Vagina (tissue), 2 donors: Measurements from ENCODE around the gene KIF5A. TPM values are rescaled to one million over a fixed set of nuclear protein-coding genes. Genes with fewer than 3 reads are reported as not detected.

Source experiments
- DNase-seq, 2 donors: peaks; one replicate each; pipeline ENCODE4 v3.0.0-alpha.2; 2017; ENCODE audit errors: extremely low spot score in 2 of 2
- H3K27ac ChIP-seq: fragments of 200-600 bp; sonication (generic); one replicate; pipeline ENCODE4 v1.5.1; 2019
- H3K27me3 ChIP-seq: fragments of 200-600 bp; sonication (generic); one replicate; pipeline ENCODE4 v1.5.1; 2019
- H3K36me3 ChIP-seq, 2 donors: fragments of 200-600 bp; sonication (generic); one replicate each; pipeline ENCODE4 v1.5.1; 2017 to 2019
- H3K4me1 ChIP-seq: fragments of 200-600 bp; sonication (generic); one replicate; pipeline ENCODE4 v1.5.1; 2019
- H3K4me3 ChIP-seq, 2 donors: fragments of 200-600 bp; sonication (generic); 1 replicate in 1 of 2; 2 replicates in 1 of 2; pipeline ENCODE4 v1.5.1; 2016 to 2019
- H3K9me3 ChIP-seq: fragments of 200-600 bp; sonication (generic); one replicate; pipeline ENCODE4 v1.5.1; 2019
- POLR2A ChIP-seq, 2 donors: fragments of 450-650 bp; IDR thresholded peaks; one replicate each; pipeline ENCODE4 v1.6.1; 2017; ENCODE audit warnings: antibody characterized with exemption in 2 of 2, mild to moderate bottlenecking in 2 of 2, moderate library complexity in 2 of 2
- POLR2AphosphoS5 ChIP-seq, 2 donors: sonication (generic); formaldehyde crosslinking; IDR thresholded peaks; one replicate each; pipeline ENCODE4 v1.9.0; 2017; ENCODE audit warnings: antibody characterized with exemption in 2 of 2, mild to moderate bottlenecking in 2 of 2, low read depth in 1 of 2; ENCODE audit not compliant: insufficient read depth in 1 of 2
- intact Hi-C: fragments of 100-400 bp; cut with DNase I; formaldehyde crosslinking; loops from one replicate; pipeline ENCODE4 v1.15.1; 2023
- total RNA-seq: library from RNA; depleted of rRNA; stranded (reverse); fragments of >200 nt; gene quantifications from one replicate; pipeline ENCODE4 v1.2.3, GENCODE V29; 2016
- TF ChIP-seq, protein P1 (sequence below), 3 experiments: fragments of 450-650 bp in 2 of 3; fragments of 200-600 bp in 1 of 3; sonication (generic) in 1 of 3; IDR thresholded peaks; one replicate each; pipeline ENCODE4 v1.5.1; 2017 to 2019; ENCODE audit warnings: antibody characterized with exemption in 3 of 3, mild to moderate bottlenecking in 2 of 3, moderate library complexity in 2 of 3

The KIF5A gene
- total RNA-seq, 1 donor from 2014 or later = 4.4 TPM

- Histone ChIP-seq H3K27ac (peak overlapping the region; percentile 7), H3K36me3 (no peaks in the 10 kb centered on the region), H3K27me3 (no peaks in the 10 kb centered on the region), H3K4me3 (no peak overlapping the region), H3K4me1 (peaks cover 35% of the 10 kb centered on the region), H3K9me3 (no peaks in the 10 kb centered on the region)
- DNase-seq = no peak
- TF ChIP-seq, protein P1, sequence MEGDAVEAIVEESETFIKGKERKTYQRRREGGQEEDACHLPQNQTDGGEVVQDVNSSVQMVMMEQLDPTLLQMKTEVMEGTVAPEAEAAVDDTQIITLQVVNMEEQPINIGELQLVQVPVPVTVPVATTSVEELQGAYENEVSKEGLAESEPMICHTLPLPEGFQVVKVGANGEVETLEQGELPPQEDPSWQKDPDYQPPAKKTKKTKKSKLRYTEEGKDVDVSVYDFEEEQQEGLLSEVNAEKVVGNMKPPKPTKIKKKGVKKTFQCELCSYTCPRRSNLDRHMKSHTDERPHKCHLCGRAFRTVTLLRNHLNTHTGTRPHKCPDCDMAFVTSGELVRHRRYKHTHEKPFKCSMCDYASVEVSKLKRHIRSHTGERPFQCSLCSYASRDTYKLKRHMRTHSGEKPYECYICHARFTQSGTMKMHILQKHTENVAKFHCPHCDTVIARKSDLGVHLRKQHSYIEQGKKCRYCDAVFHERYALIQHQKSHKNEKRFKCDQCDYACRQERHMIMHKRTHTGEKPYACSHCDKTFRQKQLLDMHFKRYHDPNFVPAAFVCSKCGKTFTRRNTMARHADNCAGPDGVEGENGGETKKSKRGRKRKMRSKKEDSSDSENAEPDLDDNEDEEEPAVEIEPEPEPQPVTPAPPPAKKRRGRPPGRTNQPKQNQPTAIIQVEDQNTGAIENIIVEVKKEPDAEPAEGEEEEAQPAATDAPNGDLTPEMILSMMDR (IDR thresholded peaks at IDR 0.05) = no peak
- TF ChIP-seq POLR2A (IDR thresholded peaks at IDR 0.05) = no peak
- no peak for TF ChIP-seq POLR2AphosphoS5 (IDR thresholded peaks at IDR 0.05; ENCODE audit: insufficient read depth in 1 of 2, low read depth in 1 of 2)
- intact Hi-C loops = loop anchor here (5.0 kb wide), 1 partner anchor 1990 kb away; the partner anchor contains the start of gene SLC16A7
These were observed 57.0 kb downstream of the KIF5A start for GRCh38 chr12:57606821-57607220.

- H3K9me3 ChIP-seq = no peaks in the 10 kb centered on the region
- intact Hi-C loops = loop anchor here (5.0 kb wide), 1 partner anchor 1989 kb away; the partner anchor contains the start of gene SLC16A7
- no peaks in the 10 kb centered on the region for H3K27me3 ChIP-seq
- peaks cover 46% of the 10 kb centered on the region for H3K4me1 ChIP-seq
- no peaks in the 10 kb centered on the region for H3K36me3 ChIP-seq
- DNase-seq = no peak
- no peak overlapping the region for H3K4me3 ChIP-seq
- no peak for TF ChIP-seq POLR2AphosphoS5 (IDR thresholded peaks at IDR 0.05; ENCODE audit: insufficient read depth in 1 of 2, low read depth in 1 of 2)
- TF ChIP-seq POLR2A (IDR thresholded peaks at IDR 0.05) = no peak
- TF ChIP-seq, protein P1 (IDR thresholded peaks at IDR 0.05) = no peak
- no peak overlapping the region for H3K27ac ChIP-seq
These were observed 58.3 kb downstream of the KIF5A start for GRCh38 chr12:57607958-57608663.

DNA sequence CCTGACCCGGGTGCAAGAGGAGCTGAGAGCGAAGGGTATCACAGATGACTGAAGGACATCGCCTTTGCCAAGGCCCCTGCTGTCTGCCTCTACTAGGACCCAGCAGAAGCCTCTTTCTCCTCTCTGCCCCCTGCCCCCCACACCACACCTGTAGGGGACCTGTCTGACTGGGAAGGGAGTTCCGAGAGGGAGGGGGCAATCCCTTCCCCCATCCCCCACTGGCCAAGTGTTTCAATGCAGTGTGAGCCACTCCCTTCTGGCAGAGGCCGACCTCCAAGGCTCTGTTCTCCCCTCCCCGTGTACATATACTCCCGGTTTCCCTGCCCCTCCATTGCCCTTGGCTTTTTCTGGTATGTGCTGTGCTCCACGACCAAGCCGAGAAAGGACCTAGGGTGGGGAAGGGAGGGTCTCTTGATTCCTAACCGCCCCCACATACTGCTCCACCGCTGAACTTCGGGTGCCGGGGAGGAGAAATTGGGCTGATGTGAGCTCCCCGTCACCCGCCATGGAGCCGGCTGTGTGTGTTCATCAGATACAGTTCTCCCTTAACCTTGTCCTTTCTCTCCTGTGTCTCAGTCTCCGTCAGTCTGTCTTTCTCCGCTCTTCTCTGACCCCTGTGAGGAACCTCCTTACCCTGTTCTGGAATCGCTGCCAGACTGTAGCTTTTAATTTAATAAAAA is 59.4 kb downstream of the KIF5A start:
- no peak for DNase-seq
- no peaks in the 10 kb centered on the region for H3K36me3 ChIP-seq
- intact Hi-C loops = loop anchor here (5.0 kb wide), 1 partner anchor 1988 kb away; the partner anchor contains the start of gene SLC16A7
- no peaks in the 10 kb centered on the region for H3K9me3 ChIP-seq
- peaks cover 35% of the 10 kb centered on the region for H3K4me1 ChIP-seq
- H3K27ac ChIP-seq = peak overlapping the region; percentile 92
- H3K27me3 ChIP-seq = no peaks in the 10 kb centered on the region
- peak overlapping the region; percentile 62 to 63 for H3K4me3 ChIP-seq
- TF ChIP-seq, protein P1 (IDR thresholded peaks at IDR 0.05) = no peak
- TF ChIP-seq POLR2AphosphoS5 (IDR thresholded peaks at IDR 0.05; ENCODE audit: insufficient read depth in 1 of 2, low read depth in 1 of 2) (no peak), POLR2A (IDR thresholded peaks at IDR 0.05) (no peak)

- DNase-seq = no peak
- peak overlapping the region; percentile 62 to 63 for H3K4me3 ChIP-seq
- H3K27me3 ChIP-seq = no peaks in the 10 kb centered on the region
- no peaks in the 10 kb centered on the region for H3K36me3 ChIP-seq
- intact Hi-C loops = loop anchor here (5.0 kb wide), 1 partner anchor 1987 kb away; the partner anchor contains the start of gene SLC16A7
- H3K4me1 ChIP-seq = peaks cover 28% of the 10 kb centered on the region
- H3K27ac ChIP-seq = peak overlapping the region; percentile 92
- no peaks in the 10 kb centered on the region for H3K9me3 ChIP-seq
- TF ChIP-seq, protein P1 (IDR thresholded peaks at IDR 0.05) = no peak
These were observed 60.1 kb downstream of the KIF5A start for GRCh38 chr12:57609781-57610553.
